H9 (cell line): ENCODE measurements around the gene CSTA. TPM values are rescaled to one million over a fixed set of nuclear protein-coding genes. Genes with fewer than 3 reads are reported as not detected.

ENCODE experiments used
- DNase-seq: peaks from one replicate; pipeline ENCODE4 v3.0.0-alpha.2; 2017
- H2AFZ ChIP-seq: one replicate; pipeline ENCODE4 v1.6.1; 2013; ENCODE audit warnings: mild to moderate bottlenecking, low read length, control low read depth, moderate library complexity
- H2AK5ac ChIP-seq: 2 replicates; pipeline ENCODE4 v1.6.1; 2013; ENCODE audit warnings: low read length, control low read depth, mixed read lengths; ENCODE audit not compliant: insufficient read length
- H2BK120ac ChIP-seq: one replicate; pipeline ENCODE4 v1.6.1; 2013; ENCODE audit warnings: low read depth, mild to moderate bottlenecking, low read length, control low read depth, inconsistent platforms; ENCODE audit not compliant: poor library complexity, severe bottlenecking
- H2BK12ac ChIP-seq: 2 replicates; pipeline ENCODE4 v1.6.1; 2013; ENCODE audit warnings: low read length, control low read depth, mixed read lengths, low read depth; ENCODE audit not compliant: insufficient read length
- H2BK15ac ChIP-seq: 2 replicates; pipeline ENCODE4 v1.6.1; 2013; ENCODE audit warnings: low read depth, low read length, control low read depth
- H2BK20ac ChIP-seq: one replicate; pipeline ENCODE4 v1.6.1; 2013; ENCODE audit warnings: low read depth, mild to moderate bottlenecking, low read length, control low read depth, inconsistent platforms; ENCODE audit not compliant: poor library complexity, severe bottlenecking
- H2BK5ac ChIP-seq: 2 replicates; pipeline ENCODE4 v1.6.1; 2013; ENCODE audit warnings: low read length, control low read depth, mixed read lengths; ENCODE audit not compliant: insufficient read length
- H3K14ac ChIP-seq: 2 replicates; pipeline ENCODE4 v1.6.1; 2013; ENCODE audit warnings: low read length, control low read depth; ENCODE audit not compliant: insufficient read depth
- H3K18ac ChIP-seq: 2 replicates; pipeline ENCODE4 v1.6.1; 2013; ENCODE audit warnings: low read depth, mild to moderate bottlenecking, mixed read lengths, low read length, control low read depth; ENCODE audit not compliant: insufficient read length
- H3K23ac ChIP-seq: 2 replicates; pipeline ENCODE4 v1.6.1; 2013; ENCODE audit warnings: low read length, control low read depth, mixed read lengths, low read depth; ENCODE audit not compliant: insufficient read length
- H3K23me2 ChIP-seq: 2 replicates; pipeline ENCODE4 v1.6.1; 2013; ENCODE audit warnings: low read depth, mild to moderate bottlenecking, mixed read lengths, low read length, control low read depth; ENCODE audit not compliant: insufficient read length, poor library complexity, severe bottlenecking
- H3K27ac ChIP-seq: 2 replicates; pipeline ENCODE4 v1.5.1; 2013; ENCODE audit warnings: low read length, control low read depth, mixed read lengths, low read depth; ENCODE audit not compliant: insufficient read length
- H3K27me3 ChIP-seq: 2 replicates; pipeline ENCODE4 v1.6.1; 2013; ENCODE audit warnings: low read length, control low read depth, inconsistent platforms; ENCODE audit not compliant: insufficient read depth
- H3K4ac ChIP-seq: 2 replicates; pipeline ENCODE4 v1.6.1; 2013; ENCODE audit warnings: low read depth, mild to moderate bottlenecking, control low read depth, inconsistent platforms, low read length, moderate library complexity
- H3K4me1 ChIP-seq: 2 replicates; pipeline ENCODE4 v1.6.1; 2013; ENCODE audit warnings: low read length, control low read depth, inconsistent platforms; ENCODE audit not compliant: insufficient read depth
- H3K4me2 ChIP-seq: 2 replicates; pipeline ENCODE4 v1.6.1; 2013; ENCODE audit warnings: low read length, control low read depth, mixed read lengths; ENCODE audit not compliant: insufficient read length, insufficient read depth
- H3K56ac ChIP-seq: 2 replicates; pipeline ENCODE4 v1.6.1; 2013; ENCODE audit warnings: low read depth, mild to moderate bottlenecking, mixed read lengths, low read length, control low read depth; ENCODE audit not compliant: insufficient read length
- H3K79me1 ChIP-seq: 2 replicates; pipeline ENCODE4 v1.6.1; 2013; ENCODE audit warnings: low read depth, mild to moderate bottlenecking, moderate library complexity, low read length, control low read depth, inconsistent platforms; ENCODE audit not compliant: insufficient read depth, poor library complexity, severe bottlenecking
- H3K79me2 ChIP-seq: 2 replicates; pipeline ENCODE4 v1.6.1; 2013; ENCODE audit warnings: low read length, control low read depth, inconsistent platforms; ENCODE audit not compliant: insufficient read depth
- H3K9ac ChIP-seq: 2 replicates; pipeline ENCODE4 v1.6.1; 2013; ENCODE audit warnings: low read length, control low read depth, mixed read lengths; ENCODE audit not compliant: insufficient read length; ENCODE audit errors: extremely low read depth
- H3K9me3 ChIP-seq: one replicate; pipeline ENCODE4 v1.6.1; 2013; ENCODE audit warnings: low read depth, low read length, inconsistent platforms; ENCODE audit not compliant: control insufficient read depth
- H3T11ph ChIP-seq: one replicate; pipeline ENCODE4 v1.6.1; 2013; ENCODE audit warnings: mild to moderate bottlenecking, low read length, control low read depth, inconsistent platforms
- H4K20me1 ChIP-seq: one replicate; pipeline ENCODE4 v1.6.1; 2013; ENCODE audit not compliant: control insufficient read depth, insufficient read length, insufficient read depth
- H4K5ac ChIP-seq: 2 replicates; pipeline ENCODE4 v1.6.1; 2013; ENCODE audit warnings: low read depth, mild to moderate bottlenecking, mixed read lengths, low read length, control low read depth; ENCODE audit not compliant: insufficient read length
- H4K8ac ChIP-seq: replicated peaks from 2 replicates; pipeline ENCODE4 v1.6.1; 2013; ENCODE audit warnings: low read length, control low read depth, mixed read lengths, low read depth; ENCODE audit not compliant: insufficient read length
- H4K91ac ChIP-seq: 2 replicates; pipeline ENCODE4 v1.6.1; 2013; ENCODE audit warnings: low read depth, mild to moderate bottlenecking, moderate library complexity, mixed read lengths, low read length, control low read depth; ENCODE audit not compliant: insufficient read length
- H3K27ac Mint-ChIP-seq, 3 experiments: 2 replicates in 2 of 3; 3 replicates in 1 of 3; pipeline ENCODE4 v1.8.0; 2020 to 2021; ENCODE audit warnings: mixed read lengths in 3 of 3, mild to moderate bottlenecking in 1 of 3, moderate library complexity in 1 of 3
- H3K27me3 Mint-ChIP-seq: 2 replicates; pipeline ENCODE4 v1.8.0; 2021; ENCODE audit warnings: low read depth, mild to moderate bottlenecking, moderate library complexity, mixed read lengths
- H3K36me3 Mint-ChIP-seq, 3 experiments: 2 replicates in 2 of 3; 3 replicates in 1 of 3; pipeline ENCODE4 v1.8.0; 2020 to 2021; ENCODE audit warnings: low read depth in 3 of 3, mixed read lengths in 3 of 3; ENCODE audit not compliant: insufficient read depth in 1 of 3
- H3K4me1 Mint-ChIP-seq, 2 experiments: 2 replicates each; pipeline ENCODE4 v1.8.0; 2020; ENCODE audit warnings: mixed read lengths in 2 of 2
- H3K4me3 Mint-ChIP-seq, 2 experiments: 2 replicates in 1 of 2; 3 replicates in 1 of 2; pipeline ENCODE4 v1.8.0; 2020 to 2021; ENCODE audit warnings: mild to moderate bottlenecking in 2 of 2, mixed read lengths in 2 of 2, moderate library complexity in 1 of 2
- H3K9me3 Mint-ChIP-seq, 2 experiments: 2 replicates in 1 of 2; 3 replicates in 1 of 2; pipeline ENCODE4 v1.8.0; 2020; ENCODE audit warnings: mild to moderate bottlenecking in 2 of 2, mixed read lengths in 2 of 2, moderate library complexity in 1 of 2
- CTCF ChIP-seq: fragments of 200-600 bp; sonication (generic); conservative IDR thresholded peaks from 3 replicates; pipeline ENCODE4 v1.8.0; 2021; ENCODE audit warnings: antibody characterized with exemption, mild to moderate bottlenecking
- WGBS: extraction: QIAGEN DNeasy Blood & Tissue Kit; methylation state at CpG from one replicate; pipeline ENCODE4 v1.1.7; 2013; ENCODE audit warnings: missing lambda C conversion rate, low lambda C conversion rate, mixed read lengths; ENCODE audit not compliant: insufficient read length; ENCODE audit errors: extremely low coverage; 5-methylcytosine and 5-hydroxymethylcytosine counted together
- total RNA-seq: library from RNA; stranded (reverse); gene quantifications from 2 replicates; pipeline ENCODE4 v1.2.1, GENCODE V29; 2021

The CSTA gene
- total RNA-seq, 1 experiment from 2014 or later, result not detected

- Histone ChIP-seq H3K9ac (no peak overlapping the region), H3K27me3 (no peaks in the 10 kb centered on the region), H3K9me3 (no peaks in the 10 kb centered on the region), H3K27ac (no peak overlapping the region), H4K91ac (no peak overlapping the region), H3K23ac (no peak overlapping the region), H3T11ph (no peak overlapping the region), H3K79me2 (no peaks in the 10 kb centered on the region), H2AFZ (no peak overlapping the region), H2BK5ac (no peak overlapping the region), H3K4me2 (no peak overlapping the region), H2BK20ac (no peak overlapping the region), H3K23me2 (no peaks in the 10 kb centered on the region), H4K5ac (no peak overlapping the region), H3K14ac (no peak overlapping the region), H3K4ac (no peak overlapping the region), H3K4me1 (no peaks in the 10 kb centered on the region), H3K56ac (no peak overlapping the region), H4K20me1 (no peaks in the 10 kb centered on the region), H2AK5ac (no peak overlapping the region), H2BK12ac (no peak overlapping the region), H4K8ac (no peak overlapping the region), H2BK120ac (no peak overlapping the region), H3K18ac (no peak overlapping the region), H3K79me1 (no peaks in the 10 kb centered on the region), H2BK15ac (no peak overlapping the region)
- no peaks in the 10 kb centered on the region for H3K9me3 Mint-ChIP-seq
- H3K36me3 Mint-ChIP-seq, result no peaks in the 10 kb centered on the region
- peak overlapping the region in 1 of 3 experiments; percentile 68; a peak in 1 of 7 replicates for H3K27ac Mint-ChIP-seq
- peaks cover 2% of the 10 kb centered on the region for H3K27me3 Mint-ChIP-seq
- no peak overlapping the region for H3K4me3 Mint-ChIP-seq
- H3K4me1 Mint-ChIP-seq, result 0 out of 4 replicates have a peak, but pooled peaks cover 0 to 2% of the 10 kb centered on the region in 2 experiments
- DNase-seq, result no peak
- no peak for TF ChIP-seq CTCF
- WGBS, result no CpG with 5 or more reads among the region's 8 CpGs
Measured at GRCh38 chr3:122332551-122332950, 7.5 kb downstream of the CSTA start.
